Endothelial cell of hepatic sinusoid (primary cell): ENCODE measurements around the gene TEX26.
"Not testable (repeated sequence)": the region's sequence is repeated elsewhere in the genome, so short reads cannot be mapped to it uniquely, and the experiment has no call there.

Experiments used
- in situ Hi-C: cut with HindIII; loops from 2 replicates; pipeline ENCODE4 v1.10.0; 2017; ENCODE audit warnings: low sequenced_read_pairs

The TEX26 gene

DNA sequence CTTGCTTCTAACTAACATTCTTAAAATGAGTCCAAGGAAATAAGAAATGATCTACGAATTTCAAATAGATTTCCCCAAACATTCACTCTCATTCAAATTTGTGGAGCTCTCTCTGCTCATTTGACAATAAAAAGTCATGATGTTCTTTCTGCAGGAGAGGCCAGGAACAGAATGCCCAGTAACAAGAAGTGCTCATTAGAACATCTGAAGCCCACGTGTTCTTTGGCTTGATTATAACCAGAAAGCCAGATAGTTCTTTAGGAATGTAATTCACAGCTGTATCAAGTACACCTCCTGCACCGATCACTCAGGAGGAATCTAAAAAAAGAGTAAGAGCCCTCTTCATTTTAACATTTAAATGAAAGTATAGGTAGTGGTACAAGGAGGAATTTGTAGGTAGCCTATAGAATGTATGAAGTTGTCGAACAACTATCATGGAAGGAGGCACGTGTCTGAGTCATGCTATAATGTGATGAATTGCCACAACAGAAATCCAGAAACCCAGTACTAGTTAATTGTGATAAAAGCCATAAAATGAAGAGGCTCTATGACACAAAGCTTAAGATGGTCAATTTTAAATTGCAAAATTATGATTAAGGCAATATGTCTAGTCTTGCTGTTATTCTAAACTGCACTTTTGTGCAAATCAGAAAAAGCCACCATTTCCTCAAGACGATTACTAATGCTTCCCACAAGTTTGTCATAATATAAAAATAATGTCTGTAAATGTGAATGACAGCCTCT is 13.6 kb upstream of the TEX26 start:
- in situ Hi-C loops: no loop called here

DNA sequence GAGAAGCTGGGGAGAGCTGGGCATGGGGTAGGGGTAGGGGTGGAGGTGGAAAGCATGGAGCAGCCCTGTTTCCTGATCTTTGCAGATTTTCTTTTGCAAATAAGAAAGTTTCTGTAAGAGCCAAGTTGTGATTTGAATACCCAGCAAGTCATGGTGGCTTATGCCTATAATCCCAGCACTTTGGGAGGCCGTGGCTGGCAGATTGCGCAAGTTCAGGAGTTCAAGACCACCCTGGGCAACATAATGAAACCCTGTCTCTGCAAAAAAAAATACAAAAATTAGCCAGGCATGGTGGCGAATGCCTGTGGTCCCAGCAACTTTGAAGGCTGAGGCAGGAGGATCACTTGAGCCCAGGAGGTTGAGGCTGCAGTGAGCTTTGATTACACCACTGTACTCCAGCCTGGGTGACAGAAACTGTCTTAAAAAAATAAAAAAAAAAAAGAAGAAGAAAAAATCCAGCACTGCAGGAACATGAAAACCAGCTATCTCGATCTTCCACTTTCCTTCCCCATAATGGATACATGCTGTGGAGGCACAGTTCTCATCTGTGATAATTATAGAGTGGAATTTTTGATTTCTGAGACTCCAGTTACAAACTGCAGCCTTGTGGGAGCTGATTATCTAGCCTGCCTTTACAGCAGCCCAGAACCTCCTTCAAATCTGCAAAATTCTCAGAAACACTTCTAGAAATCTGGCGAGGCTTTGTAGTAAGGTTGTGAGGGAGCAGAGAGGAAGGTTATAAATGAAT is 12.1 kb upstream of the TEX26 start:
- in situ Hi-C loops: no loop called here

DNA sequence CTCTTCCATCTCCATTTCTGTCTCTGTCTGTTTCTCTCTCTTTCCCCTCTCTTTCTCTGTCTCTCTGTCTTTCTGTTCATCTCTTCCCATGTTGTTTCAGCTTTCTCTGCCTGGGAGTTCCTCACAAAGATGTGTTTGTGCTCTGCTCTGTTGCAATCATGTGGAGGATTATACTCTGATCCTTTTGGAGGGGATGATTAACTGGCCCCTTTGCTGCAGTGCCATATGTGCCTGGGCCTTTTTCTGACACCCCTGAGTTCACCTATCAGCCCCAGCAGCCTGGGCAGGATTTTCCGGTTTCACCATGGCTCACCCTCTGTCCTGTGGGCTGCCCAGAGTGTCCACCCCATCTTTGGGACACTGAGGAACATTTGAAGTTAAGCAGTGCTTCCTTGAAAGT is 9.0 kb upstream of the TEX26 start:
- in situ Hi-C loops: no loop called here

DNA sequence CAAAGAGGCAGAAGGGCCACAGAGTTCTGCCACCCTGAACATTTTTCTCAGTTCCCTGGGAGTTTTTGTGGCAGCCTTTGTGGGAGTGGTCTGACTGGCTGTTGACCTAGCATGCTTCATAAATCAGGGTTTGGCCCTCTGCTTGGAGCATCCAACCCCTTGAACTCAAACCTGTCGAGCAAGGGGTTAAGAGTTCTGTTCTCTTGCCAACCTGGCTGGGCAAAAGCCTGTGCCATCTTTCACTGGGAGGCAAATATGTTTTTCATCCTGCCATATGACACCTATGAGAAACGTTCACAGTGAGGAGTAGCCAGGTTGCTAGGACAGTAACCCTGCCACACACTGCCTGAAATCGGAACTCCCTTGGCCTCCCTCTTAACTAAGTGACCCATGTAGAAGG is 7.7 kb upstream of the TEX26 start:
- in situ Hi-C loops: no loop called here

DNA sequence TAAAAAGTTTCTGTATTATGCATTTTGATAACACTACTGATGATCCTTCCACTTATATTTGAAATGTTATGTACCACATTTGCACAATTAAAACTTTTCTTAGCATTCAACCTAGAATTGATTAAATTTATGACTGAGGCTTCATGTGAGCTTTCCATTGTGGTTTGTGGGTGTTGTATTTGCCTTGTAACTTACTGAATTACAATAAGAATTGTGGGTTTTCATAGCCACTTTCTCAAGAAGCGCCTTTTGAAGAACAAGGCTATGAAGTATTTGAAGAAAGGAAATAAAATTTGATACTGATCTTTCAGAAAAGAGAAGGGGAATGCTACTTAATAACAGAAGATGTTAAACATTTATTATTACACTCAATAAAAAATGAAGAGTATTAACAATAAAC is 7.0 kb upstream of the TEX26 start:
- in situ Hi-C loops: no loop called here

DNA sequence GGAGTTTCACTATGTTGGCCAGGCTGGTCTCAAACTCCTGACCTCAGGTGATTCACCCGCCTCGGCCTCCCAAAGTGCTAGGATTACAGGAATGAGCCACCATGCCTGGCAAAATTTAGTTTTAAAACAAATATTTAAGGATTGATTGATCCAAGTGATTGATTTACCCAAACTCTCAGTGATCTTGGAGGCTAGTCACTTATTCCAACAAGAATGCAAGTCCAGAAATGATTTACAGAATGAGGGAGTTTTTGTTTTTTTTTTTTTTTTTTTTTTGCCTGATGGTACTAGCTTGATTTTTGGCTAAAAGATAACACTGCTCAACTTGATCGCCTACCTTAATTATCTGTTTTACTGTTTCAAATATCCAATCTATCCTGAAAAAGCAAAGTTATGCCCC is 5.7 kb upstream of the TEX26 start:
- in situ Hi-C loops: no loop called here

DNA sequence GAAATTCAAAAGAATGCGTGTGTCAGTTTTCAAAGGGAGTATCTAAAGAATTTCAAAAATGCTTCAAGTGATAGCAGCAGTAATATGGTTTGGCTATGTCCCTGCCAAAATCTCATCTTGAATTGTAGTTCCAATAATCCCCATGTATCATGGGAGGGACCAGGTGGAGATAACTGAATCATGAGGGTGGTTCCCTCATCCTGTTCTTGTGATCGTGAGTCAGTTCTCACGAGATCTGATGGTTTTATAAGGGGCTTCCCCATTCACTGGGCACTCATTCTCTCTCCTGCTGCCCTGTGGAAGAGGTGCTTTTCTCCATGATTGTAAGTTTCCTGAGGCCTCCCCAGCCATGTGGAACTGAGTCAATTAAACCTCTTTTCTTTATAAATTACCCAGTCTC is 5.3 kb upstream of the TEX26 start:
- in situ Hi-C loops: not testable (repeated sequence)

DNA sequence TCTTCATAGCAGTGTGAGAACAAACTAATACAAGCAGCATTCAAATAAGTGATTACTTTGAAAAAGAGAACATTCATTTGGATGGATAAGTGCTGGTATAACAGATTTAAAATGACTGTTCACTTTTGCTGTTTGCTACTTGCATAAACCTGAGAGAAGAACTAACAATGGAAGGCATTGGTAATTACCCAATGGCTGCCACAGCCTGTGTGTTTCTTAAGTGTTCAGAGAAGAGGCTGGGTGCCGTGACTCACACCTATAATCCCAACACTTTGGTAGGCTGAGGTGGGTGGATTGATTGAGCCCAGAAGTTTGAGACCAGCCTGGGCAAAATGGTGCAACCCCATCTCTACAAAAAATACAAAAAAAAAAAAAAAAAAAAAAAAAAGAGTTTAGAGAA is 4.9 kb upstream of the TEX26 start:
- in situ Hi-C loops: no loop called here

DNA sequence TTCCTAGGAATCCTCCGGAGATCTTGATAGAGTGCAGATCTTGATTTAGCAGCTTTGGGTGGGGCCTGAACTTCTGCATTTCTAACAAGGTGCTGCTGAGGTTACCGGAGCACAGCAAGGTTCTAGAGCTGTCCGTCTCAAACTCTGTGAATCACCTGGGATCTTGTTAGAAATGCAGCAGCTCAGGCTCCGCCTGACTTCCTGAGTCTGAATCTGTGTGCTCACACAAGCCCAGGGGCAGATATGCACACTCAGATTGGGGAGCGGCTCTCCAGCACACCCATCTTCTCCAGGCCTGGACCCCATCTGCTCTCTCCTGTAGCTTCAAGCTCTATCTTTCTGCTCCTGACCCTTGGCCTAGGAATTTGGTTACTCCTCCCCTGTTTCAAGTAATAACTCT is 3.5 kb upstream of the TEX26 start:
- in situ Hi-C loops: no loop called here

DNA sequence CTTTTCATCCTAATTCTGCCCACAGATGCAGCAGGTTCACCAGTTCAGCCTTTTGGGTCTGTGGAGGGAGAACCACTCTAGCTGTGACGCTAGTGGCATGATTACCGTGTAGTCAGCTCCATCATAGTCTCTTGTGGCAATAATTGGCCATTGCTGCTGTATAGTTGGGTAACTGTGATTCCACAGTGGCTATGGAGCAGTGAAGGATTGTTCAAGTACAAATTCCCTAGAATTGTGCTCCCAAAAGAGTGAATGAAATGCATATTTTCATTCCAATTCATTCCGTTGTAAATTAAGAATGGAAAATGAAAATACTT is 856 bp downstream of the TEX26 start:
- in situ Hi-C loops: no loop called here

DNA sequence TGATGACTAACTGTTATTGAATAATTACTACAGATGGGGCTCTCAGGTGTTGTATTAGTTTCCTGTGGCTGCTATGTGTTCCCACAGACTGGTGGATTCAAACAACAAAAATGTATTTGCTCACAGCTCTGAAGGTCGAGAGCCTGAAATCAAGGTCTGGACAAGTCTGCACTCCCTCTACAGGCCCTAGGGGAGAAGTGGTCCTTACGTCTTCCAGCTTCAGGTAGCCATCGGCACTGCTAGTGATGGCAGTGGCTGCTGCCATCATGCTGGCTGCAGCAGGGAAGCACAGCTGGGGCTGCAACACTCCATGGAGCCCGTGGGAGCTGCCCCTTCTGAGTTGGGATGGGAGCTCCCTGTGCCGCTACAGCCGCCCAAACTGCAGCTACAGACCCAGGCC is 1.9 kb downstream of the TEX26 start:
- in situ Hi-C loops: no loop called here

DNA sequence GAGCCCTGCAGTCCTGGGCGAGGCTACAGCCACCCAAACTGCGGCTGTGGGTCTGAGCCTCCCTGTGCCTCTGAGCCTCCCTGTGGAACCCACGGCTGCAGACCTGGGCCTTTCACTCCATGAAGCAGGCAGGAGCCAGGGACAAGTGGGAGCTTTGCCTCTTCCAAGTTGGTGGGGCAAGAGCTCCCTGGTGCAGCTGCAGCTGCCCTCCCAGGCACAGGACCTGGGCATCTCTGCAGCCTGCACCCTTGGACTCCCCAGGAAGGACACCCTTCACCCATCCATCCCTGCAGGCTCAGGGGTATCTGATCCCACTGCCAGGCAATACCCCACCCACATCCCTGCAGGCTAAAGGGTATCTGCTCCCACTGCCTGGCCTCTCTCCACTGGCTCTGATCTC is 2.3 kb downstream of the TEX26 start:
- in situ Hi-C loops: no loop called here

DNA sequence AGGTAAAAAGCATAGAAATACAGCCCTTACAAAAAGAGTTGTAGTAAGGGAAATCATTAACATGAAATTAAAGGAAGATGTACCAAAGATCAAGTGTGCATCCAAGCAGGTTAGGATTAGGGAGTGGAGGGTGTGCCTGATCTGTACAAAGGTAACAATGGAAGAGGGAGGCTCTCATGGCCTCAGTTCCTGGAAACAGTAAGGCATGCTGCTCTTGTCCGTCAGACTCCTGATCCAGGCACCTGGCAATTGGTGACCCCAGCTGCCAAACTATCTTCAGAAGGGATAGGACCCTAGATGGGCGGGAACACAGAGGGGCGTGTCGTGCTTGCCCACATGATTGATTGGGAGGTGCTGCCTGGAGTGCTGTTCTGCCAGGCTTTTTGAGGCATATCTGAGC is 4.5 kb downstream of the TEX26 start:
- in situ Hi-C loops: no loop called here

DNA sequence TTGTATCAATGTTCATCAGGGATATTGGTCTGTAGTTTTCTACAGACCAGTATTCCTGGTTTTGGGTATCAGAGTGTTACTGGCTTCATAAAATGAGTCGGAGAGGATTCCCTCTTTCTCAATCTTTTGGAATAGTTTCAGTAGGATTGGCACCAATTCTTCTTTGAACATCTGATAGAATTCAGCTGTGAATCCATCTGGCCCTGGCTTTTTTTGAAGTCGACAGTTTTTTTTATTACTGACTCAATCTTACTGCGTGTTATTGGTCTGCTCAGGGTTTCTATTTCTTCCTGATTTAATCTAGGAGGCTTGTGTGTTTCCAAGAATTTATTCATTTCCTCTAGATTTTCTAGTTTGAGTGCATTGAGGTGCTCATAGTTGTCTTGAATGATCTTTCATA is 11.4 kb downstream of the TEX26 start:
- in situ Hi-C loops: no loop called here

DNA sequence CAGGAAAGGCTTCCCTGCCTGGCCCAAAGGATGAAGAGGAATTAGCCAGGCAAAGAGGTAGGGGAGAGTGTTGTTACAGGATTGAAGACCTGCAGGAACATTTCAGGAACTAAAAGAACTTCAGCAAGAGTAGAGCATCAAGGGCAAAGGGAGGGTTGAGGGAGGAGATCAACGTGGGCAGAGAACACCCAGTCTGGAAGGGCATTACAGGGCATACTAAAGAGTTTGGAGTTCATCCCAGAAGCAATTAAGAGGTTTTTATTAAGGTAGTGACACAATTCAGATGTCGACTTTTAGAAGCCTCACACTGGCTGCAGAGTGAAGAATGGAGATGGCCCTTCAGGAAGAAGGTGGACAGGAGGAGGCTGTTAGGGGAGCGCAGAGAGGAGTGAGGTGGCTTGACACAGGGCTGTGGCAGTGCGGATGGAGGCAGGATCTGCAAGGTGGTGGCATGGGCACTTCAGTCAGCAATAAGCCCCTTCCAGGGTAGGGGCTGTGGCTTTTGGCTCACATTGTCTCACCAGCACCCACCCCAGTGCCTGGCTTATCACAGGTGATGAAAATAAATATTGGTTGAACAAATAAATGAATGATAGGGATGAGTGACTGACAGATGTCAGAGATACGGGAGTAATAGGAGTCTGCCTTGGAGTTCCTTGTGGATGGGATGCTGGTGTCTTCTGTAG is 24.9 kb downstream of the TEX26 start:
- in situ Hi-C loops: no loop called here

DNA sequence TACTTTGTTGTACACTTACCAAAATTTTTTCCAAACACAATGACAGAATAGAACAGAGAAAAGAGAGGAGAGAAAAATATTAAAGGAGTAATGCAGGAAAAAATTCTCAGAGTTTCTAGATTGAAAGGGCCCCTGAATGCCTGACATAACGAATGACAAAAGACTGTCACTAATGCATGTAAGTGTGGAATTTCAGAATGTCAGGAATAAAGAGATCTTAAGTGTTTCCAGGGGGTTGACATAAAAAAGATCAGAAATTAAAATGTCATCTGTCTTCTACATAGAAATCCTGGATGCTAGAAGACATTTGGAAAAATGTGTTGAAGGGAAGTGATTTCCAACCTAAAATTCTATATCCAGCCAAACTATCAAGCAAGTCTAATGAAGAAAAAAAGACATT is 27.2 kb downstream of the TEX26 start:
- in situ Hi-C loops: no loop called here

DNA sequence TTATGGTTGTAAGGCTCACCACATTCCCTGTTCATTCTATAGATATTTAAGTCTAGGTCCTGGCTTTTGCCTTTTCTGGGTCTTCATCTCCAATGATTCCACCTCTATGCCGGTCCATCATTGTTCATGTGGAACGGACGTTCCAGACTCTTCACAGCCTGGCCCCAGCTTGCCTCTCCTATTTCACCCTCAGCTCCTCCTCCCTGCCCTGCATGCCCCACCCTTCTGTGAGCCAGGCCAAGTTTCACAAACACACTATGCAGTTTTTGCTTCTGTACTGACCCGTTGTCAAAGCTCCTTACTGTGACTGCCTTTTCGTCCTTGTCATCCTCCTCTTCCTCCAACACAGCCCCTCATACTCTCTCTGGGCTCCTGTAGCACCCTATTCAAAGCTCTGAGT is 31.3 kb downstream of the TEX26 start:
- in situ Hi-C loops: no loop called here

DNA sequence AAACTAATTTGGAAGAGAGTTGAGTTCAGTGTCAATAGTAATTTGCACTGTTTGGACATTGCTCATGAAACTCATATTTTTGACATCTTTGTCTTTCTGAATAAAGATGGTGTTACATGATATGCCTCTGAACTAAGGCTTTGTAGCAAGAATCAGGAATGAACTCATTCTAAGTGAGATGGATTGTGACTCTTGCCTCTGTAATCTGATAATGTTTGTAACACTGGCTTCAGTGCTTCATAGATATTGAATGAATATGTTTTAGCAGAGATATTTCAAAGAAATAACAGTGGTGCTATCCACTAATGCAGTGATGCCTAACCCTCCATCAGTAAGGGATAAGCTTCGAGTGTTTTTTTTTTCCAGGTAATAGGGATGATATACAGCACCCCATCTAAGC is 32.9 kb downstream of the TEX26 start:
- in situ Hi-C loops: no loop called here

DNA sequence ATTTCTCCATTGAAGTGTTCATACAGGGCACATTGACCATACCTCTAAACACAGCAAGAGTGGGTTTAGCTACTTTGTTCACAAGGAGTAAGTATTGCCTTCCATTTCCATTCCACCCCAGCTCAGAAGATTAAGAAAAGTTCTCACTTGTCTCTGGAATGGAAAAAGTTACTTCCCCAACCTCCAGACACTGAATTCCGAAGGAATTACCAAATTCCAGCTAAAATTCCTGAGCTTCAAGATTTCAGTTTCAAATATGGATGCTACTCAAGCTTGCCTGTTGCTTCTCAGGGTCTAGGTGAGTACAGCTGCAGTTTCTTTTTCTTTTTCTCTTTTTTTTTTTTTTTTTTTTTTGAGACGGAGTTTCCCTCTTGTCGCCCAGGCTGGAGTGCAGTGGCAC is 33.6 kb downstream of the TEX26 start:
- in situ Hi-C loops: no loop called here

DNA sequence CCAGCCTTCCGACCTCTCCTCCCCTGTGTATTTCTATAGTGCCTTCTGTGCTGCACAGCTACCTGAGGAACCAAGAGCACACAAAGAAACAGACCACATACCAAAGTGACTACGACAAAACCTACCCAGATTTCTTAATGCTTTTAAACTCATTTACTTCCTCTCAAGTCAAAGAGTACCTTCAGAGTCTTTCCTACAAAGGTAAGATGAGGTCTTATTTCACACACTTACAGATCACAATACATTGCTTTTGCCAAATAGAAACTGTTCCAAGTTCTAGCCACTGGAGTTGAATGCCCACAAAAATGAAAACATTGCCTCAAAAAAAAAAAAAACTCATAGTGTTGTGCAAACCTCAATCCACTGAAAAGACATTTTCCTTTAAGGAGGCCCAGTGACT is 36.4 kb downstream of the TEX26 start:
- in situ Hi-C loops: no loop called here

DNA sequence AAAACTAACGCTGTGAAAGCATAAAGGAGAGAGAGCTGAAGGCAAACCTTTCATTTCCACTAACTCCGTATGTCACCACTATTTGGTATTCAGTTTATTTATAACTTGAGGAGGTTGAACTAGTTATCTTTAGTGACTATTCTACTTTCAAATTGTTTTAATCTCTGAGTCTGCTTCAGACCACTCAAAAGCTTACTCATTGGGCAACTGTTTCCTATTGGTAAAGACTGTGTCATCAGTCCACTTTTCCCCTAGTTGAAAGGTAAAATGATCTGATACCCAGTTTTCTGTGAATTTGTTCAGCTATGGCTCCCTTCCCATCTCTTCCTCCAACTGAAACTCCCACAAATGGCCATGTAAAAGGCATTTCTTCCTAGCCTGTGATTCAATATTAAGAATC is 39.1 kb downstream of the TEX26 start:
- in situ Hi-C loops: no loop called here

DNA sequence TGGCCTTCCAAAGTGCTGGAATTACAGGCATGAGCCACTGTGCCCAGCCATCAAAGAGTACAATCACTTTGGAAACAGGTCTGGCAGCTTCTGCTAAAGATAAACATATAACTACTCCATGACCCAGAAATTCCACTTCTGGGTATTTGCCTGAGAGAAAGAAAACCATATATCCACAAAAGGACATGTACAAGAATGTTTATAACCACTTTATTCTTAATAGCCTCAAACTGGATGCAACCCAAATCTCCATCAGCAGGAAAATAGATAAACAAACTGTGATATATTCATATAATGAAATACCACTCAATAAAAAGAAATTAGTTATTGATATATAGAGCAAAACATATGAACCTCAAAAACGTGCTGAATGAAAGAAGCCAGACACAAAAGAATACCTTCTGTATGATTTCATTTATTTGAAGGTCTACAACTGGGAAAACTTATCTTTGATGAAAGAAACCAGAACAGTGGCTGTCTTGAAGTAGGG is 40.5 kb downstream of the TEX26 start:
- in situ Hi-C loops: no loop called here
